Stimulated activated memory B cell treated with anti-CD40 and anti-IgM and Interleukin-4, amounts not matched to agents 10 μg/mL and 1 μg/mL and 100 μg/mL, for 72 hours (primary cell): ENCODE measurements around the gene AOX1.
"Not testable (repeated sequence)": the region's sequence is repeated elsewhere in the genome, so short reads cannot be mapped to it uniquely, and the experiment has no call there.

ENCODE experiments used
- ATAC-seq: fragments of 150-1000 bp; cut with Tn5 transposase; 2 replicates; pipeline ENCODE4 v1.10.0; 2021
- H3K27ac Mint-ChIP-seq: one replicate; pipeline ENCODE4 v1.8.0; 2022; ENCODE audit warnings: mild to moderate bottlenecking, mixed read lengths
- H3K27me3 Mint-ChIP-seq: one replicate; pipeline ENCODE4 v1.8.0; 2022; ENCODE audit warnings: mixed read lengths
- H3K36me3 Mint-ChIP-seq: one replicate; pipeline ENCODE4 v1.8.0; 2022; ENCODE audit warnings: mixed read lengths
- H3K4me1 Mint-ChIP-seq: one replicate; pipeline ENCODE4 v1.8.0; 2022; ENCODE audit warnings: mixed read lengths
- H3K4me3 Mint-ChIP-seq: one replicate; pipeline ENCODE4 v1.8.0; 2022; ENCODE audit warnings: mild to moderate bottlenecking, moderate library complexity, mixed read lengths
- H3K9me3 Mint-ChIP-seq: one replicate; pipeline ENCODE4 v1.8.0; 2022; ENCODE audit warnings: mixed read lengths

The AOX1 gene

GRCh38 chr2:200681697-200682096 is 95.9 kb downstream of the AOX1 start:
- H3K36me3 Mint-ChIP-seq, result no peaks in the 10 kb centered on the region
- H3K27me3 Mint-ChIP-seq, result peaks cover 10% of the 10 kb centered on the region
- no peak for ATAC-seq
- no peak overlapping the region for H3K4me3 Mint-ChIP-seq
- no peaks in the 10 kb centered on the region for H3K4me1 Mint-ChIP-seq
- H3K9me3 Mint-ChIP-seq, result no peaks in the 10 kb centered on the region
- H3K27ac Mint-ChIP-seq, result no peak overlapping the region

DNA sequence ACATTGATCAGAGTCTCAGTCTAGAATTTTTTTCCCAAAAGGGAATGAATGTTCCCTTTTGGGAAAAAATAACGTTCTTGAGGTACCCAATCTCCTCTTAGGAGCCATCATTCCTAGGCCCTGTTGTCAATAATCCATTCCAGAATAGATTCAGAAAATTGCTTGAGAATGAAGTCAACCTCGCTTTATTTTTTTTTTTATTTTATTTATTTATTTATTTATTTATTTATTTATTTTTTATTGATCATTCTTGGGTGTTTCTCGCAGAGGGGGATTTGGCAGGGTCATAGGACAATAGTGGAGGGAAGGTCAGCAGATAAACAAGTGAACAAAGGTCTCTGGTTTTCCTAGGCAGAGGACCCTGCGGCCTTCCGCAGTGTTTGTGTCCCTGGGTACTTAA is 96.6 kb downstream of the AOX1 start:
- not testable (repeated sequence) for H3K27ac Mint-ChIP-seq, ATAC-seq, H3K27me3 Mint-ChIP-seq, H3K9me3 Mint-ChIP-seq, H3K36me3 Mint-ChIP-seq, H3K4me3 Mint-ChIP-seq, H3K4me1 Mint-ChIP-seq

DNA sequence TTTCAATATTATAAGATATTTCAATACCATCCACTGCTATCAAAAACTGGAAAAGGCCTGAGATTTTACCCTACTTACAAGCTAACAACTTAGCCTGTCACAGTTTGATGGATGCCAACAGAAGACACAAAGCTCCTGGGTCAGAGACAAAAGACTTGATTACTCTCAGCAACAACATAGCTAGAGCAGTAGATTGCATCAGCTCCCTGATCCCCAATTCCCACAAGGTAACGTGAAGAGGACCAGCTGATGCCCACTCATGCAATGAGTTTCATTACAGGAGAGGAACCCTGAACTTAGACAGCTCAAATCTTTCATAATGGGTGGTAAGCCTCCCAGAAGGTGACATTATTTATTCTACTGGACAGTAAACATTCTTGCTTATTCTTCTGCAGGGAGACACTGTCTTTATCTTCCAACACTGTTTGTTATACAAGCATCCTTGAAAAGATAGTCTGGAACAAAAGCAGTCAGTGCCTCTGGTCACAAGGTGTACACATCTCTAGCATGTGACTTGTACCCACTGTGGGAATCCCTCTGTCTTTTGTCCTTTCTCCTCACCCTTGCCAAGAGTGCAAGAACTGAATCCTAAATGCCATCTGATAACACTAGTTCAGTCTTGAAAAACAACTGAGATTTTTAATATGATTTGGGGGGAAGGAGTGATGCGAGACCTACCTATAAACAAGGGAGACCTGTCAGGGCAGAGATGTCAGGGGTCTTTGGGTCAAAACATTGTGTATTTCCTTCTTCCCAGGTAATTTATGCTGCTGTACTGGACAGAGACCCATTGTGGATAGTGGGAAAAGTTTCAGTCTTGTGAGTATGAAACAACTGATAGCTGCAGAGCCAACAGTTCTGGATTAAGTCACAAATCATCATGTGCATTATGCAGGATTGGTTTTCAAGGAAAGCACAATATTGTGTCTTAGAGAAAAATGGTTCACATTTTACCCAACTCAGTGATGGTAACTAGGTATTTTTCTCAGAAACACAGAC is 102.4 kb downstream of the AOX1 start:
- Mint-ChIP-seq H3K9me3 (peaks cover 3% of the 10 kb centered on the region), H3K36me3 (no peaks in the 10 kb centered on the region), H3K27me3 (peaks cover 10% of the 10 kb centered on the region), H3K27ac (no peak overlapping the region), H3K4me1 (no peaks in the 10 kb centered on the region), H3K4me3 (no peak overlapping the region)
- no peak for ATAC-seq

- no peak for ATAC-seq
- H3K4me3 Mint-ChIP-seq, result no peak overlapping the region
- no peak overlapping the region for H3K27ac Mint-ChIP-seq
- H3K36me3 Mint-ChIP-seq, result no peaks in the 10 kb centered on the region
- H3K9me3 Mint-ChIP-seq, result peaks cover 3% of the 10 kb centered on the region
- no peaks in the 10 kb centered on the region for H3K4me1 Mint-ChIP-seq
- H3K27me3 Mint-ChIP-seq, result peaks cover 10% of the 10 kb centered on the region
These were observed 103.3 kb downstream of the AOX1 start for GRCh38 chr2:200689115-200689514.

GRCh38 chr2:200693836-200694470 is 108.1 kb downstream of the AOX1 start:
- Mint-ChIP-seq H3K9me3 (no peaks in the 10 kb centered on the region), H3K27me3 (no peaks in the 10 kb centered on the region), H3K4me1 (peaks cover 7% of the 10 kb centered on the region), H3K27ac (no peak overlapping the region), H3K4me3 (no peak overlapping the region), H3K36me3 (no peaks in the 10 kb centered on the region)
- ATAC-seq, result no peak

DNA sequence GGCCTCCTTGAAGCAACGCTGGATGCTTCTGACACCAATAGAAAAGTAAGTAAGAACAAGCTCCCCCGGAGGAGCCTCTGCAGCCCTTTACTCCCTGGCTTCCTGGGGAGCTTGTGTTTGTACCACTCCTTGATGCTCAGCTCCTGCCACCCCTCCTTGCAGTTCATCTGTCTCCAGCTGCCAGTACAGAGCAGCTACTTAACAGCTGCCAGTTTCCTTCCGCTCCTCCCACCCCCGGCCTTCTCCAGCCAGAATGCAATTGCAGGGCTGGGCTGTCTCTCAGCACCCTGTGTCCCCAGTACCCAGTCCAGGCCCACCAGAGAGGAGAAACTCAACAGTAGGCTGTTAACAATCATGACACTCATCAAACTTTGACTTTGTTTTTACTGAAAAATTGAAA is 109.4 kb downstream of the AOX1 start:
- Mint-ChIP-seq H3K36me3 (no peaks in the 10 kb centered on the region), H3K4me1 (peaks cover 7% of the 10 kb centered on the region), H3K27ac (no peak overlapping the region), H3K27me3 (no peaks in the 10 kb centered on the region), H3K4me3 (no peak overlapping the region), H3K9me3 (no peaks in the 10 kb centered on the region)
- peak; percentile 28 for ATAC-seq

DNA sequence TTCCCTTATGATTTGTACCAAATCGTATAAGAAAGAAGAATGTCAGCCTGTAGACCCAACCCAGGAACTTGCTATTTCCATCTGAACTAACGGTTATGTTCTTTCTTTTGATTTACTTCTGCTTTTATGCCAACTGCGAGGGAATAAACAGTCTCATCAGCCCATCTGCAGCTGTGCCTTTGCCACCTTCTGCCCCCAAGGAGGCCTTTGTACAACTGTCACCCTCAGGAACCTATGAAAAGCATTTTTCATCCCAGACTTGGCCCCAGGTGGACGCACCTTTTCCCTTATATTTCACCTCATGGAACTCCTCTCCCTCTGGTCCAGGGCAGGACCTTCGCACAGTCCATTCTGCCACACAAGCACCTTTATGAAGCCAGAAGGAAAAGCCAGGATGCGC is 109.8 kb downstream of the AOX1 start:
- Mint-ChIP-seq H3K36me3 (no peaks in the 10 kb centered on the region), H3K27ac (no peak overlapping the region), H3K27me3 (no peaks in the 10 kb centered on the region), H3K4me1 (peaks cover 7% of the 10 kb centered on the region), H3K4me3 (no peak overlapping the region), H3K9me3 (no peaks in the 10 kb centered on the region)
- no peak for ATAC-seq

- Mint-ChIP-seq H3K36me3 (no peaks in the 10 kb centered on the region), H3K27me3 (peaks cover 8% of the 10 kb centered on the region), H3K4me1 (peaks cover 7% of the 10 kb centered on the region), H3K27ac (no peak overlapping the region), H3K9me3 (no peaks in the 10 kb centered on the region), H3K4me3 (no peak overlapping the region)
- ATAC-seq, result no peak
These were observed 112.4 kb downstream of the AOX1 start for GRCh38 chr2:200698217-200698616.

DNA sequence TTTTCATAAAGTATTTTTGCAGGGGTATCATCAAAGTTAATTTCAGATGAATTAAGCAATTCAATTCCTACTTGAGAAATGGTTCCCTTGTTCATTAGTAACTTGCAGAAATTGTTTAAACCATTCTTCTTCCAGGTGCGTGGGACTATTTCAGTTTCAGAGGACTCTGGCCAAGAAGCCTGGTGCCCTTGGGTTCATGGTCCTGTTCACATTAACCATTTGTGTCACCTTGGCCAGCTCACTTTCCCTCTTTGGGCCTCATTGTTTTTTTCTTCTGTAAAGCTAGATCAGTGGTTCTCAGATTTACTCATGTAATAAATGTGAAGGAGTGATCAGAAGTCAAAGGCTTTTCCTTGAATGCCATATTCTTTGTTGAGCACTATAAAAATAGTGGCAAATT is 113.5 kb downstream of the AOX1 start:
- H3K4me1 Mint-ChIP-seq, result peaks cover 7% of the 10 kb centered on the region
- no peak overlapping the region for H3K27ac Mint-ChIP-seq
- no peaks in the 10 kb centered on the region for H3K36me3 Mint-ChIP-seq
- H3K4me3 Mint-ChIP-seq, result no peak overlapping the region
- H3K27me3 Mint-ChIP-seq, result peaks cover 18% of the 10 kb centered on the region
- no peak for ATAC-seq
- H3K9me3 Mint-ChIP-seq, result no peaks in the 10 kb centered on the region

- no peaks in the 10 kb centered on the region for H3K4me1 Mint-ChIP-seq
- ATAC-seq, result no peak
These were observed 115.0 kb downstream of the AOX1 start for GRCh38 chr2:200700856-200701255.

GRCh38 chr2:200702044-200702443 is 116.2 kb downstream of the AOX1 start:
- no peaks in the 10 kb centered on the region for H3K36me3 Mint-ChIP-seq

More at GRCh38 chr2:200700856-200701255, 115.0 kb downstream of the AOX1 start:
- no peaks in the 10 kb centered on the region for H3K9me3 Mint-ChIP-seq
- H3K4me3 Mint-ChIP-seq, result no peak overlapping the region
- H3K27ac Mint-ChIP-seq, result no peak overlapping the region
- H3K36me3 Mint-ChIP-seq, result no peaks in the 10 kb centered on the region
- peaks cover 27% of the 10 kb centered on the region for H3K27me3 Mint-ChIP-seq

GRCh38 chr2:200702646-200703118 is 116.9 kb downstream of the AOX1 start:
- H3K27ac Mint-ChIP-seq, result no peak overlapping the region
- no peak for ATAC-seq
- H3K4me3 Mint-ChIP-seq, result no peak overlapping the region
- H3K27me3 Mint-ChIP-seq, result peaks cover 40% of the 10 kb centered on the region
- no peaks in the 10 kb centered on the region for H3K36me3 Mint-ChIP-seq
- no peaks in the 10 kb centered on the region for H3K9me3 Mint-ChIP-seq
- no peaks in the 10 kb centered on the region for H3K4me1 Mint-ChIP-seq

More at GRCh38 chr2:200702044-200702443, 116.2 kb downstream of the AOX1 start:
- Mint-ChIP-seq H3K4me3 (no peak overlapping the region), H3K9me3 (no peaks in the 10 kb centered on the region), H3K27me3 (peaks cover 34% of the 10 kb centered on the region), H3K4me1 (no peaks in the 10 kb centered on the region), H3K27ac (no peak overlapping the region)
- ATAC-seq, result no peak

DNA sequence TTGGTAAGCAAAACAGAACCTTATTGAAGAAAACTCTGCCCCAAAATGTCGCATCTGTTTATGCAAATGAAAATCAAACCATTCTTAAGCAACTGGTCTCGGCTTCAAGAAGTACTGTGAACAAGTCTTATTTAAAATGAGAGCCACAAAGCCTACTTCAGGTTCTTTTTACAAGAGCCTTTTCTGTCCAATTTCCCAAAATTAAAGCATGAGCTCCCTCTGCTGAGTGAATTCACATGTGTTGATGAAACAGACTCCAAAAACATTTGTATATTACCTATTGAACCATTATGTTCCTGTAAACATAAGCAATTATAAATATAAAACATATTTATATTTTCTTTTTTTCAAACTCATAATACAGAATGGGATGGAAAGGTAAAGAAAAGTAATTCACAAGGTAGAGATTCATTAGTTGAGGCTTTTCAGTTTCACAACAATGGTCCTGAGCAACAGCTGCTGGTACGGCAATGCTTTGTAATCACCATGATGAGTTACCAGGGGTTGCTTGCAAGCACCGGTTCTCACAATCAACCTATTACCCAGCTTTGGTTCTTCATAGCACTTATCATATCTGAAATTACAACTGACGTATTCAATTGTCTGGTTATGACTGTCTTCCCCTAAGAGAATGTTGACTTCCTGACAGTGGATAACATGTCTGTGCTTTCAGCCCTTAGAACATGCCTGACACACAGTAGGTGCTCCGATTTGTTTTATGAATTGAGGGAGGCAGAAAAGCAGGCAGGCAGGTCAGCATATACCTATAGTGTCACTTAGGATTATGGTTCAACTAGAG is 117.5 kb downstream of the AOX1 start:
- Mint-ChIP-seq H3K4me3 (no peak overlapping the region), H3K9me3 (no peaks in the 10 kb centered on the region), H3K27ac (no peak overlapping the region), H3K4me1 (no peaks in the 10 kb centered on the region), H3K36me3 (no peaks in the 10 kb centered on the region), H3K27me3 (peaks cover 47% of the 10 kb centered on the region)
- no peak for ATAC-seq

DNA sequence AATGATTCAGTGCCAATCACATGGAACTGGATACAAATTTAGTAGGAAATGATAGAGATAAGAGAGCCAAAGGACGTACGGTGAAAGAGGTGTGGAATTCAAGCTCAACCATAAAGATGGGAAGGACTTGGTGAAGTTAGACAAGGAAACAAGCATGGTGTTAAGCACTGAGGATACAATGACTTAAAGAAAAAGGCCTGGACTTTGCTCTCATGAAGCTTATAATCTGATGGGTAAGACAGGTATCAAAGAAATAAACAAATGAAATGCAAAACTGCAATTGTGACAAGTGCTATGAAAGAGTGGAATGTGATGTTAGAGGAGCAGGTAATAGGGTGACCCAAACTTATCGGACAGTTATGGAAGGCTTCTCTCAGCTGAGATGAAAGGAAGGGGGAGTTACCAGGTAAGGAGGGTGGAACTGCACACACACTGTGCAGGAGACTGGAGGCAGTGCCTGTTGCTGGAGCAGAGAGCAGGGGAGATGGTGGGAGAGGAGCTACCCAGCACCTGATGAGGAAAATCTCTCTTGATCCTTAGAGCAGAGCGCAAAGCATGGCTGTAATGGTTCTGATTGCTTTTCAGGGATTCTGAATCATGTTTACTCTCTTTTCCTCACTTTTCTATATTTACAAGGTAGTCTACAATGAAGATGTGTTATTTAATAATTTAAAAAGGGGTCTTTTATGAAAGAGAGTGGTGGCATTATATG is 118.3 kb downstream of the AOX1 start:
- Mint-ChIP-seq H3K4me1 (no peaks in the 10 kb centered on the region), H3K4me3 (no peak overlapping the region), H3K27ac (no peak overlapping the region), H3K36me3 (no peaks in the 10 kb centered on the region), H3K9me3 (no peaks in the 10 kb centered on the region), H3K27me3 (peaks cover 52% of the 10 kb centered on the region)
- no peak for ATAC-seq
